Parathyroid adenoma (tissue), 2 donors: ENCODE data around the gene PER1.
A peak's percentile ranks its signal among the peaks of the same experiment; 100 is the strongest.

Source experiments
- H2AFZ ChIP-seq: fragments of 300-600 bp; sonication (generic); one replicate; pipeline ENCODE4 v1.7.0; 2017; ENCODE audit warnings: antibody characterized with exemption, mild to moderate bottlenecking
- H3K27ac ChIP-seq: fragments of 300-600 bp; sonication (generic); one replicate; pipeline ENCODE4 v1.7.0; 2017
- H3K27me3 ChIP-seq: fragments of 300-600 bp; sonication (generic); one replicate; pipeline ENCODE4 v1.7.0; 2017; ENCODE audit warnings: low read length; ENCODE audit not compliant: control insufficient read depth, insufficient read depth
- H3K36me3 ChIP-seq: fragments of 300-600 bp; sonication (generic); one replicate; pipeline ENCODE4 v1.7.0; 2017; ENCODE audit warnings: low read length; ENCODE audit not compliant: control insufficient read depth, insufficient read depth
- H3K4me1 ChIP-seq: fragments of 300-600 bp; sonication (generic); one replicate; pipeline ENCODE4 v1.7.0; 2017; ENCODE audit warnings: control low read depth
- H3K4me2 ChIP-seq: fragments of 300-600 bp; sonication (generic); one replicate; pipeline ENCODE4 v1.7.0; 2017; ENCODE audit warnings: low read length
- H3K4me3 ChIP-seq: fragments of 300-600 bp; sonication (generic); one replicate; pipeline ENCODE4 v1.7.0; 2017; ENCODE audit warnings: low read depth, low read length
- H3K79me2 ChIP-seq: fragments of 300-600 bp; sonication (generic); one replicate; pipeline ENCODE4 v1.7.0; 2017; ENCODE audit warnings: control low read depth
- H3K9ac ChIP-seq: fragments of 300-600 bp; sonication (generic); one replicate; pipeline ENCODE4 v1.7.0; 2017; ENCODE audit warnings: mild to moderate bottlenecking
- H3K9me3 ChIP-seq: fragments of 300-600 bp; sonication (generic); one replicate; pipeline ENCODE4 v1.7.0; 2017; ENCODE audit warnings: low read length; ENCODE audit not compliant: control insufficient read depth
- CTCF ChIP-seq: fragments of 300-600 bp; sonication (generic); IDR thresholded peaks from one replicate; pipeline ENCODE4 v1.7.0; 2017; ENCODE audit warnings: antibody characterized with exemption, mild to moderate bottlenecking
- donor health status: primary hyperparathyroidism.

Gene PER1

GRCh38 chr17:8105957-8106398 lies 46.2 kb downstream of the PER1 start:
- H3K4me1 ChIP-seq, result peaks cover 15% of the 10 kb centered on the region
- H3K9ac ChIP-seq, result no peak overlapping the region
- H2AFZ ChIP-seq, result no peak overlapping the region
- no peak overlapping the region for H3K27ac ChIP-seq
- no peaks in the 10 kb centered on the region for H3K36me3 ChIP-seq
- no peak overlapping the region for H3K4me3 ChIP-seq
- H3K4me2 ChIP-seq, result no peak overlapping the region
- H3K9me3 ChIP-seq, result no peaks in the 10 kb centered on the region
- TF ChIP-seq CTCF, result no peak
- H3K27me3 ChIP-seq, result no peaks in the 10 kb centered on the region
- no peaks in the 10 kb centered on the region for H3K79me2 ChIP-seq

GRCh38 chr17:8104911-8105310 lies 47.3 kb downstream of the PER1 start:
- Histone ChIP-seq H2AFZ (no peak overlapping the region), H3K27ac (no peak overlapping the region), H3K9me3 (no peaks in the 10 kb centered on the region), H3K9ac (no peak overlapping the region), H3K4me3 (no peak overlapping the region), H3K36me3 (no peaks in the 10 kb centered on the region), H3K4me2 (no peak overlapping the region), H3K4me1 (peaks cover 18% of the 10 kb centered on the region), H3K27me3 (no peaks in the 10 kb centered on the region), H3K79me2 (no peaks in the 10 kb centered on the region)
- TF ChIP-seq CTCF, result no peak

- H3K27me3 ChIP-seq, result no peaks in the 10 kb centered on the region
- peaks cover 18% of the 10 kb centered on the region for H3K4me1 ChIP-seq
- no peak overlapping the region for H2AFZ ChIP-seq
- no peak overlapping the region for H3K4me2 ChIP-seq
- no peak overlapping the region for H3K4me3 ChIP-seq
- no peak overlapping the region for H3K9ac ChIP-seq
- H3K36me3 ChIP-seq, result no peaks in the 10 kb centered on the region
- no peak for TF ChIP-seq CTCF
- H3K27ac ChIP-seq, result no peak overlapping the region
- H3K9me3 ChIP-seq, result no peaks in the 10 kb centered on the region
- H3K79me2 ChIP-seq, result no peaks in the 10 kb centered on the region
Observed at GRCh38 chr17:8103549-8103948, 48.7 kb downstream of the PER1 start.

- Histone ChIP-seq H3K36me3 (no peaks in the 10 kb centered on the region), H3K9me3 (no peaks in the 10 kb centered on the region), H3K27me3 (no peaks in the 10 kb centered on the region), H3K79me2 (no peaks in the 10 kb centered on the region), H3K4me3 (no peak overlapping the region), H2AFZ (peak overlapping the region; percentile 36), H3K9ac (no peak overlapping the region), H3K4me2 (peak overlapping the region; percentile 50), H3K27ac (peak overlapping the region; percentile 49), H3K4me1 (peaks cover 18% of the 10 kb centered on the region)
- TF ChIP-seq CTCF, result no peak
Observed at GRCh38 chr17:8101721-8102120, 50.5 kb downstream of the PER1 start.

- Histone ChIP-seq H3K9me3 (no peaks in the 10 kb centered on the region), H3K79me2 (no peaks in the 10 kb centered on the region), H3K4me1 (peaks cover 18% of the 10 kb centered on the region), H2AFZ (no peak overlapping the region), H3K4me2 (no peak overlapping the region), H3K4me3 (no peak overlapping the region), H3K36me3 (no peaks in the 10 kb centered on the region), H3K27me3 (no peaks in the 10 kb centered on the region), H3K9ac (no peak overlapping the region), H3K27ac (no peak overlapping the region)
- TF ChIP-seq CTCF, result no peak
Observed at GRCh38 chr17:8100763-8101162, 51.4 kb downstream of the PER1 start.
